Measurements from ENCODE around the gene SYCE1L.
"Not testable (repeated sequence)": the region's sequence is repeated elsewhere in the genome, so short reads cannot be mapped to it uniquely, and the experiment has no call there.

Gene SYCE1L, protein sequence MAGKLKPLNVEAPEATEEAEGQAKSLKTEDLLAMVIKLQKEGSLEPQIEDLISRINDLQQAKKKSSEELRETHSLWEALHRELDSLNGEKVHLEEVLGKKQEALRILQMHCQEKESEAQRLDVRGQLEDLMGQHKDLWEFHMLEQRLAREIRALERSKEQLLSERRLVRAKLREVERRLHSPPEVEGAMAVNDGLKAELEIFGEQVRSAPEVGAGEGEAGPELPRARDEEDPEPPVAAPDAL

DNA sequence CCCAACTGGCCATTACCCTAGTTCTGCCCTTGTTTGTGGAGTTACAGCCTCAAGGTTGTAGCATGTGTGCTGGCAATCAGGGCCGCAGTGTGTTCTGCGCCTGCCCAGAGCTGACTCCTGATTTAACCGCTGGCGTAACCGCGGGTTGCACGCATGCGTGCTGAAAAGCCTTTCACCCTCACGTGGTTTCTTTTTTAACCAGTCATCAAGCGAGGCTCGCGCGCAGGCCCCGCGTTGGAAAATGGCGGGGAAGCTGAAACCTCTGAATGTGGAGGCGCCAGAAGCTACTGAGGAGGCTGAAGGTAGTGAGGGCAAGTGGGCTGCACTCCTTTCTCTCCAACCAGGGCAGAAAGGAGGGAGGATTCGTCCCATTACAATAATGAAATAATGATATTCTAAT is at the start of gene SYCE1L:
SYCE1L (plus strand) TSS at position 198 of the 400 bp plus-strand sequence; CDS start at position 242, 44 bp downstream.
- DNase-seq: no peak

- no peak for DNase-seq
These were observed 41.7 kb upstream of the SYCE1L start for GRCh38 chr16:77157346-77158058.

- DNase-seq: no peak
These were observed 40.9 kb upstream of the SYCE1L start for GRCh38 chr16:77158293-77158692.

- no peak for DNase-seq
These were observed 34.2 kb upstream of the SYCE1L start for GRCh38 chr16:77165006-77165405.

- DNase-seq: not testable (repeated sequence)
These were observed 33.5 kb upstream of the SYCE1L start for GRCh38 chr16:77165536-77166236.

GRCh38 chr16:77166726-77167125 is 32.5 kb upstream of the SYCE1L start:
- DNase-seq: no peak

- no peak for DNase-seq
These were observed 30.3 kb upstream of the SYCE1L start for GRCh38 chr16:77168901-77169300.

DNA sequence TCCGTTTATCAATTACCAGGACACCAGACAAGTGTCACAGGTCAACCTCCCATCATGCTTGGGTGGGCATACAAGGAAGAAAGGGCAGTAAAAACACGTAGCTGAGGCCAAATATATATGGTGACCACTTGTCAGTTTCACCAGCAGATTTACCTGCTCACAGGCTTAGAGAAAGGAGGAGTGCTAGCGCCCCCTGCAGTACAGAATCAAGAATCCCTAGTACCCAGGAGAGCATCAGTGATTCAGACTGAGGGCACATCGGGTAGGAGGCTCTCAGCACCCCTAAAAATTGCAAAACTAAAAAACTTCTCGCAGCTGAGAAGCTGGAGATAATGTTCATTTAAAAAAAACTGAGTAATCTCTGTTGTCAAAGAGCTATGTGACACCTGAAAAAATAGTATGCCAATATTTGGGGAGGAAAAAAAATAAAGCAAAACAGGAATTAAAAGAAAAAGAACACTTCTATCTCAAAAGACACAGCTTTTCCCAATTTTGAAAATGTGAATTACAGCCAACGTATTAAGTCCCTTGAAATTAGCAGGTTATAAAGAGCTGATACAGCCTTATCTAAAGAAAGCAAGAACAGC is 29.5 kb upstream of the SYCE1L start:
- DNase-seq: peak; percentile 31

GRCh38 chr16:77170805-77171204 is 28.4 kb upstream of the SYCE1L start:
- no peak for DNase-seq

DNA sequence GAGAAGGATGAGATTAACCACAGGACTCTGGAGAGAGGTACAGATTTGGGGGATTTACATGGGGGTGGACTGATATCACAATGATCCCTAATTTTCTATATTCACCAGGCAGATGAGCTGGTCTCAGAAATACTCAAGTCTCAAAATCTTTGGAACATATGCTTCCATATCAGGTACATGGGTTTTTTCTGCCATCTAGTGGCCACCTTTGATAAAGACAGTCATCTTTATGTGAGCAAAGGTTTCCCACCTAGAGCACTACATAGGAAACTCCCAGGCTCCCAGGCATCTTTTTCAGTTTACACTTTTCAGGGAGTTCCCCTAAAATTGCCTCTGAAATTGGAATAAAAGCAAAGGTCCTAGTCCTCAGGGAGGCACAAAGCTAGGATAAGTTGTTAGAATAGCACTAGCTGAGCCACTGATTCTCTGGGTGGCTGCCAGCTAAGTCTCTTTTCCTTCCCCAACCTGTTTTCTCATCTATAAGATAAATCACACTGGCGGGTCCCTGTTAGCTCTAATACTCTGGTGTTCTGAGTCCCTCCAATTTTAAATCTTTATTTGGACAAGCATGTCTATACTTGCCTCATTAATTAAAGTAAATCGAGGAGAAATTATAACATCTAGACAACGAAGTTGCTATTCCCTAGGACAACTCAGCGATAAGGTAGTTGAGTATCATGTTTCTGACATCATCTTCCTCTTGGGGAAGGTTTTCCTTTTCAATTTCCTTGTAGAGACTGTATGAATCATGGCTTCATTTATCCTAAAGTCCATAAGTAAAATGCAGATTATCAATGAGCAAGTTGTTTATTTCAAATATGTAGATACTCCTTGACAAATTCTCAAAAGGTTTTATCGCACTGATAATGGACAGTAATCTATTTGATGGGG is 27.2 kb upstream of the SYCE1L start:
- peak; percentile 40 for DNase-seq

DNA sequence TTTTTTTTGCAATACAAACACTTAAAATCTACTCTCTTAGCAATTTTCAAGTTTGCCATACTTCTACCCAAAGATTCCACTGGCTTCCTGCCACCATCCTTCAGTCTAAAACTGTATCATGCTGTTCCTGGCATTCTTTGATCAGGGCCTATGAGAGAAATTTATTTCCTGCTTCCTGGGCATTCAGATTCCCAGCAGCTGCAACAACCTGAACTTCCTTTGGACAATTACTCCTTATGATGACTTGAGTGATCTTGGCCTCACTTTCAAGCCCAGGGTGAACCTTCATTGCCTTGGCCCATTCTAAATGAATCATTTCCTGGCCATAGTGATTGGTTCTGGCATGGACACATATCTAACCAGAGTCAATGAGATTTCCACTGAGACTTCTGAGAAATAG is 26.3 kb upstream of the SYCE1L start:
- no peak for DNase-seq

DNA sequence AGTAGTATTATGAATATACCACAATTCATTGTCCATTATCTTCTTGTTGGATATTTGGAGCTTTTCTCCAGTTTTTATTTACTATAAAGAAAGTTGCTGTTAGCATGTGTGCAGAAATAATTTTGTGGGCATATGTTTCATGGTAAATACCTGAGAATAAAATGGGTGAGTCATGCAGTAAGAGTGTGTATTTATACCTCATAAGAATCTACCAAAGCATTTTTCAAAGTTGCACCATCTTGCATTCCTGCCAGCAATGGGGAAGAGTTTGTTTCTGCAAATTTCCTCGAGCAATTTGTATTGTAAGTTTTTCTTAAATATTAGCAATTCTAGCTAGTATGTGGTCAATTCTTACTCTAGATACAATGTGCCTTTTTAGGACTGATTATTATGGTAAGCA is 16.1 kb upstream of the SYCE1L start:
- DNase-seq: no peak

GRCh38 chr16:77186298-77186697 is 12.9 kb upstream of the SYCE1L start:
- not testable (repeated sequence) for DNase-seq

GRCh38 chr16:77190190-77190477 is 9.1 kb upstream of the SYCE1L start:
- DNase-seq: no peak

DNA sequence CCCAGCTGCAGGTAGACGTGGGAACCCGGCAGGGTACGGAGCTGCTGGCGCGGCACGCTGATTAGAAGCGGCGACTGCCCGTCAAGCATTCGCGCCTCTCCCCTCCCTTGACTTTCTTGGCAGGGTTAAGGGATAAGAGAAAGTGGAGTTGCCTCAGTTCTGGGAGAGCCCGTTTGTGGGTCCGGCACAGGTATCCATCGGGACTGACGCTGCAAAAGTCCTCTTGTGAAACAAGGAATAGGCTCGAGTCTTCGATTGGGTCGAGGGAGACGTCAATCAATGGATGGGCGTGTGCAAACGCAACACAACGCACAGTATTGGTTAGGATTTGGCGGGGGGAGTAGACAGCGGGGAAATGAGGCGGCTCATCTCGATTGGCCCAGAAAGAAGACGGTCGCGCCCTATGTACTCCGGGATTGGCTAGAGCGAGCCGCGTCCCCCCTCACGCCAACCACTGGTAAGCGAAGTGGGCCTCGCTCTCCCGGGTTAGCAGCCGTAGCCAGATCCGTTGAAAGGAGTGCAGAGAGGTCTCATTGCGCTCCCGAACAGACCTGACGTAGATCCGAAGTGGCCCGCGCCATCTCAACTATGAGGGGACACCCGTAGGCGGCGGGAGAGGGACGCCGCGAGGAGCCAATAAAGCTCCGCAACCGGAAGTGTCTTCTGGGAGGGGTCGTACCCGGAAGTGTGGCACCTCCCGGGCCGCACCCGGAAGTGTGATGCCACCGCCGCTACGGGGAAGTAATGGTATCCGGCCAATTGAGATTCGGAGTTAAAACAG is 8.5 kb upstream of the SYCE1L start, which contains the start of gene MON1B:
MON1B (plus strand) TSS at position 713 of the 781 bp plus-strand sequence. CDS start 296 bp downstream, outside the sequence.
- peak; percentile 95 for DNase-seq

GRCh38 chr16:77191259-77191969 is 7.8 kb upstream of the SYCE1L start:
- no peak for DNase-seq

- DNase-seq: no peak
These were observed 5.8 kb upstream of the SYCE1L start for GRCh38 chr16:77193377-77193776.

- no peak for DNase-seq
These were observed 4.6 kb upstream of the SYCE1L start for GRCh38 chr16:77194295-77195231.

- DNase-seq: no peak
These were observed 3.8 kb upstream of the SYCE1L start for GRCh38 chr16:77195411-77195810.

- DNase-seq: no peak
These were observed 1.5 kb upstream of the SYCE1L start for GRCh38 chr16:77197747-77198146.
